ENCODE results near the gene ATP6V1F.

DNA sequence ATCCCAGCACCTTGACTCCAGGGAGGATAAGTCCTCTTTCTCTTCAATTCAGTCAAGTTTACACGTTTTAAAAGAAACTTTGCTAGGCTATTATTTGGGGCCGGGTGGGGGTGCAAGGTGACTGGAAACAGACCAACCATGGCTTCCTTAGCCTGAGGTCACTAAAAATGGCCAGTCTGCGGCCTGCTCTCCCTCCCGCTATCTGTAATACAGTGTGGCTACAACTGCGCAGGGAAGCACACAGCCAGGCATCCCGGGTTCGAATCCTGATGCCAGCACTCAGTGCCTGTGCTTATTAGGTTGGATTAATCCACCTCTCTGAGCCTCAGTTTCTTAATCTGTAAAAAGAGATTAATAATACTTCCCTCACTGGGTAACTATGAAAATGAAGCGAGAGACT is 19.5 kb downstream of the ATP6V1F start:
- TF ChIP-seq, protein P1, sequence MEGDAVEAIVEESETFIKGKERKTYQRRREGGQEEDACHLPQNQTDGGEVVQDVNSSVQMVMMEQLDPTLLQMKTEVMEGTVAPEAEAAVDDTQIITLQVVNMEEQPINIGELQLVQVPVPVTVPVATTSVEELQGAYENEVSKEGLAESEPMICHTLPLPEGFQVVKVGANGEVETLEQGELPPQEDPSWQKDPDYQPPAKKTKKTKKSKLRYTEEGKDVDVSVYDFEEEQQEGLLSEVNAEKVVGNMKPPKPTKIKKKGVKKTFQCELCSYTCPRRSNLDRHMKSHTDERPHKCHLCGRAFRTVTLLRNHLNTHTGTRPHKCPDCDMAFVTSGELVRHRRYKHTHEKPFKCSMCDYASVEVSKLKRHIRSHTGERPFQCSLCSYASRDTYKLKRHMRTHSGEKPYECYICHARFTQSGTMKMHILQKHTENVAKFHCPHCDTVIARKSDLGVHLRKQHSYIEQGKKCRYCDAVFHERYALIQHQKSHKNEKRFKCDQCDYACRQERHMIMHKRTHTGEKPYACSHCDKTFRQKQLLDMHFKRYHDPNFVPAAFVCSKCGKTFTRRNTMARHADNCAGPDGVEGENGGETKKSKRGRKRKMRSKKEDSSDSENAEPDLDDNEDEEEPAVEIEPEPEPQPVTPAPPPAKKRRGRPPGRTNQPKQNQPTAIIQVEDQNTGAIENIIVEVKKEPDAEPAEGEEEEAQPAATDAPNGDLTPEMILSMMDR (IDR thresholded peaks at IDR 0.05; ENCODE audit: low read length), result no peak
- no peak for TF ChIP-seq EZH2 (IDR thresholded peaks at IDR 0.05; ENCODE audit: borderline replicate concordance, low read length)

Data from OCI-LY1 (cell line).